Astrocyte of the cerebellum (primary cell): Measurements from ENCODE around the gene LRRC71.

Source experiments
- DNase-seq: peaks from one replicate; pipeline ENCODE4 v3.0.0-alpha.2; 2011; ENCODE audit warnings: low read depth
- H3K4me3 ChIP-seq: 2 replicates; pipeline ENCODE4 v1.5.1; 2011; ENCODE audit warnings: mild to moderate bottlenecking, low read depth, low read length, moderate library complexity
- in situ Hi-C: cut with HindIII; loops from 2 replicates; pipeline ENCODE4 v1.10.0; 2017; ENCODE audit warnings: low sequenced_read_pairs
- TF ChIP-seq, protein P1 (sequence below): IDR thresholded peaks from 2 replicates; pipeline ENCODE4 v1.5.1; 2012; ENCODE audit warnings: low read length, low read depth, moderate library complexity, mild to moderate bottlenecking; ENCODE audit errors: missing control alignments

The LRRC71 gene

DNA sequence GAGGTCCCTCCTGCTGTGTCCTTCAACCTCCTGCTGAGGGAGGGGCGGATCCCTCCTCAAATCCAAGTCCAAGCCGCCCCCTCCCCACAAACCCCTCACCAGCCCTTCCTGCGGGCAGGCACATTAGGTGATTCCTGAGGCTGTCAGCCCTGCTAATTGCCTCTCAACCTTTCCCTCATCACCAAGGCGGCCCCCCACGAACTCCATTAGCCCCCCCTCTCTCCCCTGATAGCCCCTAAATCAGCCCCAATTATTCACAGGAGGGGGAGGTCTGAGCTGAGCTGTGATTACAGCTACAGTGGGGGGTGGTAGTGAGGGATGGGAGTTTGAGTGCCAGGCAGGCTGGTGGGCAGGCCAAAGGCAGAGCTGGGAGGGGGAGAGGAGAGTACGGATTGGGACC is 32.7 kb upstream of the LRRC71 start:
- TF ChIP-seq, protein P1, sequence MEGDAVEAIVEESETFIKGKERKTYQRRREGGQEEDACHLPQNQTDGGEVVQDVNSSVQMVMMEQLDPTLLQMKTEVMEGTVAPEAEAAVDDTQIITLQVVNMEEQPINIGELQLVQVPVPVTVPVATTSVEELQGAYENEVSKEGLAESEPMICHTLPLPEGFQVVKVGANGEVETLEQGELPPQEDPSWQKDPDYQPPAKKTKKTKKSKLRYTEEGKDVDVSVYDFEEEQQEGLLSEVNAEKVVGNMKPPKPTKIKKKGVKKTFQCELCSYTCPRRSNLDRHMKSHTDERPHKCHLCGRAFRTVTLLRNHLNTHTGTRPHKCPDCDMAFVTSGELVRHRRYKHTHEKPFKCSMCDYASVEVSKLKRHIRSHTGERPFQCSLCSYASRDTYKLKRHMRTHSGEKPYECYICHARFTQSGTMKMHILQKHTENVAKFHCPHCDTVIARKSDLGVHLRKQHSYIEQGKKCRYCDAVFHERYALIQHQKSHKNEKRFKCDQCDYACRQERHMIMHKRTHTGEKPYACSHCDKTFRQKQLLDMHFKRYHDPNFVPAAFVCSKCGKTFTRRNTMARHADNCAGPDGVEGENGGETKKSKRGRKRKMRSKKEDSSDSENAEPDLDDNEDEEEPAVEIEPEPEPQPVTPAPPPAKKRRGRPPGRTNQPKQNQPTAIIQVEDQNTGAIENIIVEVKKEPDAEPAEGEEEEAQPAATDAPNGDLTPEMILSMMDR: no peak
- H3K4me3 ChIP-seq: no peak overlapping the region
- in situ Hi-C loops: loop anchor here (5.0 kb wide), 1 partner anchor 60 kb away; no protein-coding TSS in a partner anchor
- no peak for DNase-seq

DNA sequence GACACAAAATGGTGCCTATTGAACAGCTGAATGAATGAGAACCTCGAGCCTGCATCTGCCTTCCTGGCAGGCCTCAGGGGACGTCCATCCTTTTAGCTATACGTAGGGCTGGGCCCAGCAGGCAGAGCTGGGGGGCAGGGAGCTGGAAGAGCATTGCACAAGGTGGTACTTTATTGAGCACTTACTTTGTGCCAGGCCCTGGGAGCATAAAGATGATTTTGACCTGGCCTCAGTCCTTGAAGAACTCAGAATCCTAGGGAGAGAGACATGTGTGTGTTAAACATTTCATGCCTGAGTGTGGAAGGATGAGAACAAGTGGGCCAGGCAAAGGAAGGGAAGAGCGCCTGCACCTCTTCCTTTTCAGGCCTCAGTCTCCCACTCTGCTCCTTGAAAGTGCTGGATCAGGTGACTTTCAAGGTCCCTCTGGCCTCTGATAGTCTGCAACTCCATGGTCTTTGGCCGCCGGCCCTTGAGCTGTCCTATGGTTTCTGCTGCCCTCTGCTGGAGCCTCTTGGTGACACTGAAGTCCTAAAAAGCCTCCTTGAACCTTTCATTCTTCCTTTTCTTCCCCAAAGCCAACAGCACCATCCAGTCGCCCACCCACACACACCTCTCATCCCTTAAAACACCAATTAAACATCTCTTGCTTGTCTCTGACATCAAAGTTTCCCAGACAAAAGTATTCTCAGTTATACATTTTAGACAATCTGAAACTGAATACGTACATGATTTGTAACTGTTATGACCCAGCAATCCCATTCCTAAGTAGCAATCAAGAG is 30.4 kb upstream of the LRRC71 start:
- DNase-seq: peak; percentile 68
- in situ Hi-C loops: loop anchor here (5.0 kb wide), 1 partner anchor 57 kb away; no protein-coding TSS in a partner anchor
- no peak overlapping the region for H3K4me3 ChIP-seq
- TF ChIP-seq, protein P1: peak; percentile 78

DNA sequence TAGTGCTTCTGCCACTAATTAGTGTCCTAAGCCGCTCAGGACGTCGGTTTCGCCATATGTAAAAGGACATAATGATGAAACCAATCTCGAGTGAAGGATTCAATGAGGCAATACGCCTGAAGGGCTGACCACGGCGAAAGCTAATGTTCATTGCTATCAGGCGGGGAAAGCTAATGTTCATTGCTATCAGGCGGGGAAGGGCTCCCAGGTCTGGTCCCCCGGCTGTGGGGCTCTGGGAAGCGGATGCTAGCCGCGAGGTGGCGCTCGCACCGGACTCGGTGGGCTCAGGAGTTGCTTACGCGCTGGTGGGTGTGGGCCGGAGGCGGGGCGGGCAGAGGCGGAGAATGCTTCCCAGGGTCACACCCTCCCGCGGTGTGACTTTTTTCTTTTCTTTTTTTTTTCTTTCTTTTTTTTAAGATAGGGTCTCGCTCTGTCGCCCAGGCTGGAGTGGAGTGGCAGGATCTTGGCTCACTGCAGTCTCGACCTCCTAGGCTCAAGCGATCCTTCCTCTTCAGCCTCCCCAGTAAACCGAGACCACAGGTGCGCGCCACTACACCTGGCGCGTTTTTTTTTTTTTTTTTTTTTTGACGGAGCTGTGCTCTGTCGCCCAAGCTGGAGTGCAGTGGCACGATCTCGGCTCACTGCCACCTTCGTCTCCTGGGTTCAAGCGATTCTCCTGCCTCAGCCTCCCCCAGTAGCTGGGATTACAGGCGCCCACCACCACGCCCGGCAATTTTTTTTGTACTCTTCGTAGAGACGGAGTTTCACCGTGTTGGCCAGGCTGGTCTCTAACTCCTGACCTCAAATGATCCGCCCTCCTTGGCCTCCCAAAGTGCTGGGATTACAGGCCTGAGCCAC is 28.0 kb upstream of the LRRC71 start:
- in situ Hi-C loops: no loop called here
- H3K4me3 ChIP-seq: peak overlapping the region; percentile 24
- peak; percentile 70 for DNase-seq
- TF ChIP-seq, protein P1: peak; percentile 95

DNA sequence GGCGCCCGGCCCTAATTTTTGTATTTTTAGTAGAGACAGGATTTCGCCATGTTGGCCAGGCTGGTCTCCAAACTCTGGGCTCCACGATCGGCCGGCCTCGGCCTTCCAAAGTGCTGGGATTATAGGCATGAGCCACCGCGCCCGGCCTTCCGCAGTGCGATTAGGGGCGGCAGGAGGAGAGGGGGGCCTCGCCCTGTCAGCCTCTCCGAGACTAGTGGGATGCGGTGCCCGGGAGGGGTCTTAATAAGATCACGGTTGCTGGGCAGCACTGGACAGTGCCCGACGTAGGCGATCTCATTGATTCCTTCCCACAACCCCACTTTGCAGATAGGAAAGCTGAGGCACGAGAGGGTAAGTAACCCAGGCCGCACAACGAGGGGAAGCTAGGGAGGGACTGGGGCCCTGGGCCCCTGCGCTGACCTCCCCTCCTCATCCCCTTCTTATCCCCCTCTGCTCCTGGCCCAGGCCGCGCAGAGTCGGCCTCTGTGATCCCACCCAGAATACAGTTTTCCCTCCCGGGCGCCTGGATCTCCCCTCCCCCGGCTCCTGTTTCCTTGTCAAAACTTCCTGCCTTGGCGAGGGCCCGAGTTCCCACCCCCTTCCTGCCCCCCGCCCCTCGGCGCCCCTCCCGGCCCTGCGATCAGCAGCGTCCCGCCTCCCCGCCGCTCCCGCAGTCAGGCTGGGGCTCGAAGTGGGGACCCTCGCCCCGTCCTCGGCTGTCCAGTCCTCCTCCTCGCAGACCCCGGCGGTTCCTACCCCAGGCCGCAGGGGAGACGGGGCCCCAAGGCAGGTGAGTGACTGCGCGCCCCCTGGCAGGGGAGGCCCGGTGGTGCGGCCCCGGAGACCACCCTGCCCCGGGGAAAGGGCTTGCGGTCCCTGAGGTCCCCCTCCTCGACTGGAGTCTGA is 27.1 kb upstream of the LRRC71 start, which contains the start of gene PEAR1:
PEAR1 (plus strand) TSS at position 671 of the 906 bp plus-strand sequence. CDS start 10,209 bp downstream, outside the sequence.
- no peak for DNase-seq
- H3K4me3 ChIP-seq: peak within 1 kb of the TSS; percentile 50
- in situ Hi-C loops: no loop called here
- TF ChIP-seq, protein P1: peak; percentile 16

DNA sequence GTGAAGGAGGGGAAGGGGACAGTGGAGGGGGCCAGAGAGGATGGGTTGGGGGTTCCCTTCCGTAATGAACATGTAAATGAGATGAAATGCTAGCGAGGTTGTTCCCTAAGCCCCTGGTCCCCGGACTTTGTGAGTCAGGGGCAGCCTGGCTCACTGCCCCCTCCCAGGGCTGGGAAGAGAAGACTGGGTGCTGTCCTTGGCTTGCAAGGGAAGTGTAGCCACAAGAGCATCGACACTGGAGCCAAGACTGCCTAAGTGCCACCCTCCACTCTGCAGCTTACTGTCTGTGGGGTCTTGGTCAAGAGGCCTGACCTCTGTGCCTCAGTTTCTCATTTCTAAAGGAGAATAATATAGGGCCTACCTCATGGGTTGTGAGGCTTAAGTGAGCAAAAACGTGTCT is 26.4 kb upstream of the LRRC71 start:
- in situ Hi-C loops: no loop called here
- peak overlapping the region; percentile 50 for H3K4me3 ChIP-seq
- TF ChIP-seq, protein P1: no peak
- DNase-seq: no peak
